ENCODE data around the gene TRIM16.
"Not testable (repeated sequence)": the region's sequence is repeated elsewhere in the genome, so short reads cannot be mapped to it uniquely, and the experiment has no call there.

Gene TRIM16

GRCh38 chr17:15657868-15658267, 26.2 kb downstream of the TRIM16 start:
- H3K9me3 ChIP-seq (ENCODE audit: control insufficient read depth, low read length) = no peaks in the 10 kb centered on the region
- no peaks in the 10 kb centered on the region for H3K36me3 ChIP-seq (ENCODE audit: control insufficient read depth, insufficient read depth, low read length)
- H3K4me1 ChIP-seq = peaks cover 7% of the 10 kb centered on the region
- H2AFZ ChIP-seq = no peak overlapping the region
- H3K9ac ChIP-seq = no peak overlapping the region
- TF ChIP-seq CTCF (IDR thresholded peaks at IDR 0.05) = no peak
- no peak overlapping the region for H3K4me3 ChIP-seq (ENCODE audit: low read depth, low read length)
- no peaks in the 10 kb centered on the region for H3K27me3 ChIP-seq (ENCODE audit: control insufficient read depth, insufficient read depth, low read length)
- H3K27ac ChIP-seq = no peak overlapping the region
- H3K4me2 ChIP-seq (ENCODE audit: low read length) = no peak overlapping the region
- no peaks in the 10 kb centered on the region for H3K79me2 ChIP-seq

GRCh38 chr17:15654886-15655561, 29.1 kb downstream of the TRIM16 start:
- H3K9me3 ChIP-seq (ENCODE audit: control insufficient read depth, low read length) = no peaks in the 10 kb centered on the region
- no peak overlapping the region for H2AFZ ChIP-seq
- no peak overlapping the region for H3K4me3 ChIP-seq (ENCODE audit: low read depth, low read length)
- no peaks in the 10 kb centered on the region for H3K27me3 ChIP-seq (ENCODE audit: control insufficient read depth, insufficient read depth, low read length)
- H3K4me2 ChIP-seq (ENCODE audit: low read length) = no peak overlapping the region
- no peak overlapping the region for H3K27ac ChIP-seq
- peaks cover 21% of the 10 kb centered on the region for H3K4me1 ChIP-seq
- no peaks in the 10 kb centered on the region for H3K79me2 ChIP-seq
- no peaks in the 10 kb centered on the region for H3K36me3 ChIP-seq (ENCODE audit: control insufficient read depth, insufficient read depth, low read length)
- no peak overlapping the region for H3K9ac ChIP-seq
- no peak for TF ChIP-seq CTCF (IDR thresholded peaks at IDR 0.05)

- H3K4me3 ChIP-seq (ENCODE audit: low read depth, low read length); H3K27ac ChIP-seq; H3K9ac ChIP-seq; H3K4me2 ChIP-seq (ENCODE audit: low read length); H3K79me2 ChIP-seq; H3K36me3 ChIP-seq (ENCODE audit: control insufficient read depth, insufficient read depth, low read length); H2AFZ ChIP-seq; H3K9me3 ChIP-seq (ENCODE audit: control insufficient read depth, low read length); H3K27me3 ChIP-seq (ENCODE audit: control insufficient read depth, insufficient read depth, low read length): not testable (repeated sequence)
- peaks cover 16% of the 10 kb centered on the region for H3K4me1 ChIP-seq
Observed at GRCh38 chr17:15654401-15654800, 29.7 kb downstream of the TRIM16 start.

- Histone ChIP-seq H3K27ac (no peak overlapping the region), H2AFZ (no peak overlapping the region), H3K9ac (no peak overlapping the region), H3K9me3 (ENCODE audit: control insufficient read depth, low read length) (no peaks in the 10 kb centered on the region), H3K27me3 (ENCODE audit: control insufficient read depth, insufficient read depth, low read length) (no peaks in the 10 kb centered on the region), H3K4me1 (peaks cover 13% of the 10 kb centered on the region), H3K79me2 (no peaks in the 10 kb centered on the region), H3K36me3 (ENCODE audit: control insufficient read depth, insufficient read depth, low read length) (no peaks in the 10 kb centered on the region), H3K4me2 (ENCODE audit: low read length) (no peak overlapping the region), H3K4me3 (ENCODE audit: low read depth, low read length) (no peak overlapping the region)
- TF ChIP-seq CTCF (IDR thresholded peaks at IDR 0.05) = no peak
Observed at GRCh38 chr17:15652960-15653359, 31.2 kb downstream of the TRIM16 start.

GRCh38 chr17:15651583-15652110, 32.5 kb downstream of the TRIM16 start:
- H3K9ac ChIP-seq = no peak overlapping the region
- H2AFZ ChIP-seq = peak overlapping the region; percentile 78
- peak overlapping the region; percentile 51 for H3K4me3 ChIP-seq (ENCODE audit: low read depth, low read length)
- no peaks in the 10 kb centered on the region for H3K79me2 ChIP-seq
- peaks cover 13% of the 10 kb centered on the region for H3K4me1 ChIP-seq
- H3K36me3 ChIP-seq (ENCODE audit: control insufficient read depth, insufficient read depth, low read length) = no peaks in the 10 kb centered on the region
- no peaks in the 10 kb centered on the region for H3K9me3 ChIP-seq (ENCODE audit: control insufficient read depth, low read length)
- H3K27me3 ChIP-seq (ENCODE audit: control insufficient read depth, insufficient read depth, low read length) = no peaks in the 10 kb centered on the region
- H3K4me2 ChIP-seq (ENCODE audit: low read length) = peak overlapping the region; percentile 60
- no peak for TF ChIP-seq CTCF (IDR thresholded peaks at IDR 0.05)
- peak overlapping the region; percentile 17 for H3K27ac ChIP-seq

All from parathyroid adenoma (tissue), 2 donors.